Activated naive CD4-positive, alpha-beta T cell treated with anti-CD3 and anti-CD28 coated beads, Interleukin-2, amount 50 U/mL, for 72 hours (primary cell): Measurements from ENCODE around the gene STOM. TPM values are rescaled to one million over a fixed set of nuclear protein-coding genes. Genes with fewer than 3 reads are reported as not detected.
A peak's percentile ranks its signal among the peaks of the same experiment; 100 is the strongest.
"Not testable (repeated sequence)": the region's sequence is repeated elsewhere in the genome, so short reads cannot be mapped to it uniquely, and the experiment has no call there.

Source experiments
- ATAC-seq, 2 donors: fragments of 150-1000 bp; cut with Tn5 transposase; 2 replicates each; pipeline ENCODE4 v1.10.0; 2021; ENCODE audit warnings: mild to moderate bottlenecking in 2 of 2, moderate library complexity in 2 of 2
- DNase-seq, 2 donors: peaks; one replicate each; pipeline ENCODE4 v3.0.0; 2021 to 2022; ENCODE audit warnings: low spot score in 2 of 2
- H3K27ac Mint-ChIP-seq, 2 donors: one replicate each; pipeline ENCODE4 v1.8.0; 2022; ENCODE audit warnings: mild to moderate bottlenecking in 2 of 2, mixed read lengths in 2 of 2
- H3K36me3 Mint-ChIP-seq, 2 donors: one replicate each; pipeline ENCODE4 v1.8.0; 2022; ENCODE audit warnings: mixed read lengths in 2 of 2
- H3K9me3 Mint-ChIP-seq, 2 donors: one replicate each; pipeline ENCODE4 v1.8.0; 2022; ENCODE audit warnings: mixed read lengths in 2 of 2
- total RNA-seq, 2 donors: library from RNA; stranded (reverse); gene quantifications; one replicate each; pipeline ENCODE4 v1.2.3, GENCODE V29; 2022

STOM gene
- total RNA-seq = 10 to 100 TPM; 19.9 to 53.5 TPM

- DNase-seq = peak in 1 of 2 donors; percentile 73
- Mint-ChIP-seq H3K36me3 (peaks cover 6 to 17% of the 10 kb centered on the region in 2 donors), H3K9me3 (peaks cover 4 to 5% of the 10 kb centered on the region in 2 donors), H3K27ac (peak within 1 kb of the TSS; percentile 84 to 93)
- ATAC-seq = peak; percentile 72 to 73
Measured at GRCh38 chr9:121369595-121370265, at the start of gene STOM. TSS of gene STOM (minus strand) at chr9:121370250. CDS start at chr9:121370187, 63 bp downstream.

- Mint-ChIP-seq H3K36me3 (no peaks in the 10 kb centered on the region), H3K9me3 (no peaks in the 10 kb centered on the region), H3K27ac (no peak overlapping the region)
- ATAC-seq = no peak
- DNase-seq = no peak
Measured at GRCh38 chr9:121411993-121412392, 41.9 kb upstream of the STOM start.

GRCh38 chr9:121405899-121406298 lies 35.8 kb upstream of the STOM start:
- H3K27ac Mint-ChIP-seq = no peak overlapping the region
- peaks cover 3 to 4% of the 10 kb centered on the region in 2 donors for H3K9me3 Mint-ChIP-seq
- H3K36me3 Mint-ChIP-seq = no peaks in the 10 kb centered on the region
- DNase-seq (no peak), ATAC-seq (no peak)

- H3K36me3 Mint-ChIP-seq = no peaks in the 10 kb centered on the region
Measured at GRCh38 chr9:121404906-121405305, 34.9 kb upstream of the STOM start.

GRCh38 chr9:121399883-121400607 lies 30.0 kb upstream of the STOM start:
- no peaks in the 10 kb centered on the region for H3K9me3 Mint-ChIP-seq
- ATAC-seq = peak; percentile 51 to 64

More at GRCh38 chr9:121404906-121405305, 34.9 kb upstream of the STOM start:
- Mint-ChIP-seq H3K27ac (no peak overlapping the region), H3K9me3 (peaks cover 3 to 4% of the 10 kb centered on the region in 2 donors)
- DNase-seq = no peak
- ATAC-seq = no peak

GRCh38 chr9:121399126-121399882 lies 29.3 kb upstream of the STOM start:
- Mint-ChIP-seq H3K36me3 (peaks cover 0 to 6% of the 10 kb centered on the region in 2 donors), H3K27ac (no peak overlapping the region), H3K9me3 (no peaks in the 10 kb centered on the region)
- no peak for DNase-seq
- ATAC-seq = no peak

More at GRCh38 chr9:121399883-121400607, 30.0 kb upstream of the STOM start:
- DNase-seq = peak in 1 of 2 donors; percentile 5
- Mint-ChIP-seq H3K36me3 (peaks cover 0 to 6% of the 10 kb centered on the region in 2 donors), H3K27ac (no peak overlapping the region)

GRCh38 chr9:121398374-121398773 lies 28.3 kb upstream of the STOM start:
- ATAC-seq = no peak
- DNase-seq = no peak
- H3K27ac Mint-ChIP-seq = no peak overlapping the region

GRCh38 chr9:121397277-121397676 lies 27.2 kb upstream of the STOM start:
- H3K27ac Mint-ChIP-seq, H3K36me3 Mint-ChIP-seq, ATAC-seq, DNase-seq, H3K9me3 Mint-ChIP-seq: not testable (repeated sequence)

More at GRCh38 chr9:121398374-121398773, 28.3 kb upstream of the STOM start:
- Mint-ChIP-seq H3K36me3 (peaks cover 0 to 6% of the 10 kb centered on the region in 2 donors), H3K9me3 (no peaks in the 10 kb centered on the region)

- no peak for DNase-seq
- peak in 1 of 2 donors; percentile 60 for ATAC-seq
- H3K27ac Mint-ChIP-seq = no peak overlapping the region
- H3K36me3 Mint-ChIP-seq = peaks cover 0 to 6% of the 10 kb centered on the region in 2 donors
- no peaks in the 10 kb centered on the region for H3K9me3 Mint-ChIP-seq
Measured at GRCh38 chr9:121395558-121395957, 25.5 kb upstream of the STOM start.

GRCh38 chr9:121394292-121394691 lies 24.2 kb upstream of the STOM start:
- H3K9me3 Mint-ChIP-seq = no peaks in the 10 kb centered on the region
- no peak overlapping the region for H3K27ac Mint-ChIP-seq
- peaks cover 0 to 6% of the 10 kb centered on the region in 2 donors for H3K36me3 Mint-ChIP-seq
- DNase-seq (no peak), ATAC-seq (no peak)

GRCh38 chr9:121393318-121393717 lies 23.3 kb upstream of the STOM start:
- peaks cover 0 to 6% of the 10 kb centered on the region in 2 donors for H3K36me3 Mint-ChIP-seq
- ATAC-seq (no peak), DNase-seq (no peak)
- no peaks in the 10 kb centered on the region for H3K9me3 Mint-ChIP-seq
- peak overlapping the region in 1 of 2 donors; percentile 17 for H3K27ac Mint-ChIP-seq

GRCh38 chr9:121390372-121390771 lies 20.3 kb upstream of the STOM start:
- Mint-ChIP-seq H3K9me3 (no peaks in the 10 kb centered on the region), H3K27ac (no peak overlapping the region), H3K36me3 (no peaks in the 10 kb centered on the region)
- DNase-seq = no peak
- no peak for ATAC-seq

GRCh38 chr9:121388140-121388905 lies 18.3 kb upstream of the STOM start:
- DNase-seq (no peak), ATAC-seq (no peak)
- H3K36me3 Mint-ChIP-seq = no peaks in the 10 kb centered on the region
- H3K9me3 Mint-ChIP-seq = no peaks in the 10 kb centered on the region
- H3K27ac Mint-ChIP-seq = no peak overlapping the region

- Mint-ChIP-seq H3K27ac (no peak overlapping the region), H3K36me3 (no peaks in the 10 kb centered on the region), H3K9me3 (no peaks in the 10 kb centered on the region)
- ATAC-seq = no peak
- no peak for DNase-seq
Measured at GRCh38 chr9:121386442-121387175, 16.6 kb upstream of the STOM start.

- ATAC-seq (no peak), DNase-seq (no peak)
- Mint-ChIP-seq H3K27ac (no peak overlapping the region), H3K9me3 (no peaks in the 10 kb centered on the region), H3K36me3 (no peaks in the 10 kb centered on the region)
Measured at GRCh38 chr9:121383715-121384114, 13.7 kb upstream of the STOM start.

- Mint-ChIP-seq H3K27ac (no peak overlapping the region), H3K36me3 (peaks cover 0 to 8% of the 10 kb centered on the region in 2 donors), H3K9me3 (no peaks in the 10 kb centered on the region)
- DNase-seq (no peak), ATAC-seq (no peak)
Measured at GRCh38 chr9:121380846-121381245, 10.8 kb upstream of the STOM start.
